C4-2B (cell line): ENCODE results near the gene GFRA1.

Experiments used
- ZFX ChIP-seq: fragments of 450-650 bp; IDR thresholded peaks from 2 replicates; pipeline ENCODE4 v1.6.1; 2017
- TF ChIP-seq, protein P1 (sequence below): fragments of 450-650 bp; conservative IDR thresholded peaks from 2 replicates; pipeline ENCODE4 v1.5.1; 2017; ENCODE audit warnings: mild to moderate bottlenecking

DNA sequence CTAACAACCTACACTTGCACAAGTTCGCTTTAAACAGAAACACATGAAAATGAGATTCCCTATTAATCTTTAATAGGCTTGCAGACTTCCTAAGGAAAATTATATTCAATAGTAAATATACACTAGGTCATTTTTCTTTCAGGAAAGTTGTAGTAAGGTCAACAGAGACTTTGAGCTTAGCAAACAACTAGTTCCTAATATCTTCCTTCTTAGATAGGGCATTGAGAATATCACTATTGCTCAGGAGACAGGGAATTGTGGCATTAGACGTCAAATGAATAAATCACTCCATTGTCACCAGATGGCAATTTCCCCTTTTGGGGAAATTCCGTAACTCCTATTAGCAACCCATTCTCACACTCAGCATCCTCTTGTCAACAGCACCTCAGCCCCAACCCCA lies 164.9 kb downstream of the GFRA1 start:
- TF ChIP-seq, protein P1, sequence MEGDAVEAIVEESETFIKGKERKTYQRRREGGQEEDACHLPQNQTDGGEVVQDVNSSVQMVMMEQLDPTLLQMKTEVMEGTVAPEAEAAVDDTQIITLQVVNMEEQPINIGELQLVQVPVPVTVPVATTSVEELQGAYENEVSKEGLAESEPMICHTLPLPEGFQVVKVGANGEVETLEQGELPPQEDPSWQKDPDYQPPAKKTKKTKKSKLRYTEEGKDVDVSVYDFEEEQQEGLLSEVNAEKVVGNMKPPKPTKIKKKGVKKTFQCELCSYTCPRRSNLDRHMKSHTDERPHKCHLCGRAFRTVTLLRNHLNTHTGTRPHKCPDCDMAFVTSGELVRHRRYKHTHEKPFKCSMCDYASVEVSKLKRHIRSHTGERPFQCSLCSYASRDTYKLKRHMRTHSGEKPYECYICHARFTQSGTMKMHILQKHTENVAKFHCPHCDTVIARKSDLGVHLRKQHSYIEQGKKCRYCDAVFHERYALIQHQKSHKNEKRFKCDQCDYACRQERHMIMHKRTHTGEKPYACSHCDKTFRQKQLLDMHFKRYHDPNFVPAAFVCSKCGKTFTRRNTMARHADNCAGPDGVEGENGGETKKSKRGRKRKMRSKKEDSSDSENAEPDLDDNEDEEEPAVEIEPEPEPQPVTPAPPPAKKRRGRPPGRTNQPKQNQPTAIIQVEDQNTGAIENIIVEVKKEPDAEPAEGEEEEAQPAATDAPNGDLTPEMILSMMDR: no peak
- TF ChIP-seq ZFX: no peak
